Measurements from ENCODE around the gene BTN3A1. TPM values are rescaled to one million over a fixed set of nuclear protein-coding genes. Genes with fewer than 3 reads are reported as not detected.

The BTN3A1 gene
- total and polyA plus RNA-seq, 2 of the 13 experiments (the other 11 are each of a cell fraction or from before 2014, with no cell fraction given): 13.3 to 14.0 TPM

- TF ChIP-seq NFYB (CRISPR knock-in tag; IDR thresholded peaks at IDR 0.05): peak; percentile 81
- no peak for TF ChIP-seq BRD4 (CRISPR knock-in tag; IDR thresholded peaks at IDR 0.05)
- peak; percentile 91 for TF ChIP-seq CHD2 (IDR thresholded peaks at IDR 0.05; ENCODE audit: low read depth, low read length)
- TF ChIP-seq ZSCAN25 (CRISPR knock-in tag; IDR thresholded peaks at IDR 0.05): no peak; the same call in 1 of the 2 replicates
- no peak for TF ChIP-seq TCF7 (IDR thresholded peaks at IDR 0.05; ENCODE audit: low read depth)
- TF ChIP-seq, protein P1, sequence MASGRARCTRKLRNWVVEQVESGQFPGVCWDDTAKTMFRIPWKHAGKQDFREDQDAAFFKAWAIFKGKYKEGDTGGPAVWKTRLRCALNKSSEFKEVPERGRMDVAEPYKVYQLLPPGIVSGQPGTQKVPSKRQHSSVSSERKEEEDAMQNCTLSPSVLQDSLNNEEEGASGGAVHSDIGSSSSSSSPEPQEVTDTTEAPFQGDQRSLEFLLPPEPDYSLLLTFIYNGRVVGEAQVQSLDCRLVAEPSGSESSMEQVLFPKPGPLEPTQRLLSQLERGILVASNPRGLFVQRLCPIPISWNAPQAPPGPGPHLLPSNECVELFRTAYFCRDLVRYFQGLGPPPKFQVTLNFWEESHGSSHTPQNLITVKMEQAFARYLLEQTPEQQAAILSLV (CRISPR knock-in tag; IDR thresholded peaks at IDR 0.05; ENCODE audit: borderline replicate concordance): no peak; the same call in 1 of the 2 replicates
- TF ChIP-seq, protein P2, sequence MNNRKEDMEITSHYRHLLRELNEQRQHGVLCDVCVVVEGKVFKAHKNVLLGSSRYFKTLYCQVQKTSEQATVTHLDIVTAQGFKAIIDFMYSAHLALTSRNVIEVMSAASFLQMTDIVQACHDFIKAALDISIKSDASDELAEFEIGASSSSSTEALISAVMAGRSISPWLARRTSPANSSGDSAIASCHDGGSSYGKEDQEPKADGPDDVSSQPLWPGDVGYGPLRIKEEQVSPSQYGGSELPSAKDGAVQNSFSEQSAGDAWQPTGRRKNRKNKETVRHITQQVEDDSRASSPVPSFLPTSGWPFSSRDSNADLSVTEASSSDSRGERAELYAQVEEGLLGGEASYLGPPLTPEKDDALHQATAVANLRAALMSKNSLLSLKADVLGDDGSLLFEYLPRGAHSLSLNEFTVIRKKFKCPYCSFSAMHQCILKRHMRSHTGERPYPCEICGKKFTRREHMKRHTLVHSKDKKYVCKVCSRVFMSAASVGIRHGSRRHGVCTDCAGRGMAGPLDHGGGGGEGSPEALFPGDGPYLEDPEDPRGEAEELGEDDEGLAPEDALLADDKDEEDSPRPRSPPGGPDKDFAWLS (CRISPR knock-in tag; IDR thresholded peaks at IDR 0.05; ENCODE audit: borderline replicate concordance): no peak
- TF ChIP-seq, protein P3, sequence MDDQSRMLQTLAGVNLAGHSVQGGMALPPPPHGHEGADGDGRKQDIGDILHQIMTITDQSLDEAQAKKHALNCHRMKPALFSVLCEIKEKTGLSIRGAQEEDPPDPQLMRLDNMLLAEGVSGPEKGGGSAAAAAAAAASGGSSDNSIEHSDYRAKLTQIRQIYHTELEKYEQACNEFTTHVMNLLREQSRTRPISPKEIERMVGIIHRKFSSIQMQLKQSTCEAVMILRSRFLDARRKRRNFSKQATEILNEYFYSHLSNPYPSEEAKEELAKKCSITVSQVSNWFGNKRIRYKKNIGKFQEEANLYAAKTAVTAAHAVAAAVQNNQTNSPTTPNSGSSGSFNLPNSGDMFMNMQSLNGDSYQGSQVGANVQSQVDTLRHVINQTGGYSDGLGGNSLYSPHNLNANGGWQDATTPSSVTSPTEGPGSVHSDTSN (CRISPR knock-in tag; IDR thresholded peaks at IDR 0.05; ENCODE audit: borderline replicate concordance): no peak
- TF ChIP-seq U2AF2 (IDR thresholded peaks at IDR 0.05; ENCODE audit: low read depth, low read length): no peak
- TF ChIP-seq MTF2 (CRISPR knock-in tag; IDR thresholded peaks at IDR 0.05; ENCODE audit: borderline replicate concordance): no peak
- no peak for TF ChIP-seq SETDB1 (CRISPR knock-in tag; IDR thresholded peaks at IDR 0.05; ENCODE audit: borderline replicate concordance)
- no peak for TF ChIP-seq ZFX (CRISPR knock-in tag; IDR thresholded peaks at IDR 0.05; ENCODE audit: low read depth)
- TF ChIP-seq CAMTA2 (CRISPR knock-in tag; IDR thresholded peaks at IDR 0.05; ENCODE audit: borderline replicate concordance): peak; percentile 49; the same call in 1 of the 2 replicates
- TF ChIP-seq ZNF331 (CRISPR knock-in tag; IDR thresholded peaks at IDR 0.05): no peak
- TF ChIP-seq, protein P4, sequence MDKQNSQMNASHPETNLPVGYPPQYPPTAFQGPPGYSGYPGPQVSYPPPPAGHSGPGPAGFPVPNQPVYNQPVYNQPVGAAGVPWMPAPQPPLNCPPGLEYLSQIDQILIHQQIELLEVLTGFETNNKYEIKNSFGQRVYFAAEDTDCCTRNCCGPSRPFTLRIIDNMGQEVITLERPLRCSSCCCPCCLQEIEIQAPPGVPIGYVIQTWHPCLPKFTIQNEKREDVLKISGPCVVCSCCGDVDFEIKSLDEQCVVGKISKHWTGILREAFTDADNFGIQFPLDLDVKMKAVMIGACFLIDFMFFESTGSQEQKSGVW (CRISPR knock-in tag; IDR thresholded peaks at IDR 0.05; ENCODE audit: borderline replicate concordance): no peak; the same call in 1 of the 2 replicates
- TF ChIP-seq ZNF12 (CRISPR knock-in tag; IDR thresholded peaks at IDR 0.05): no peak
- TF ChIP-seq STAT5B (CRISPR knock-in tag; IDR thresholded peaks at IDR 0.05): no peak
- TF ChIP-seq ZNF234 (CRISPR knock-in tag; conservative IDR thresholded peaks at IDR 0.05): no peak
- TF ChIP-seq NFRKB (IDR thresholded peaks at IDR 0.05): no peak
- TF ChIP-seq ZNF567 (CRISPR knock-in tag; IDR thresholded peaks at IDR 0.05; ENCODE audit: borderline replicate concordance): 0 out of 2 replicates have a peak, but pooled peaks have one; percentile 80
- TF ChIP-seq ZNF781 (CRISPR knock-in tag; IDR thresholded peaks at IDR 0.05; ENCODE audit: borderline replicate concordance, not compliant biosample characterization): no peak
- no peak for TF ChIP-seq DMTF1 (CRISPR knock-in tag; IDR thresholded peaks at IDR 0.05)
Observed at GRCh38 chr6:26421259-26422144, 19.4 kb downstream of the BTN3A1 start (continued).
